H1 (cell line): ENCODE data around the gene MUC5AC. TPM values are rescaled to one million over a fixed set of nuclear protein-coding genes. Genes with fewer than 3 reads are reported as not detected.
"Not testable (repeated sequence)": the region's sequence is repeated elsewhere in the genome, so short reads cannot be mapped to it uniquely, and the experiment has no call there.

ENCODE experiments used
- CTCF ChIA-PET: fragments of 300-600 bp; sonication (Branson Sonifier 250); formaldehyde crosslinking; loops from one replicate; lab custom pipeline; 2021; ENCODE audit not compliant: partially characterized antibody; lab: Charles Lee
- POLR2A ChIA-PET: fragments of 300-600 bp; sonication (Branson Sonifier 250); formaldehyde crosslinking; loops from one replicate; lab custom pipeline; 2021; ENCODE audit warnings: inconsistent platforms; ENCODE audit not compliant: partially characterized antibody; lab: Charles Lee
- DNase-seq, 2 experiments: peaks; one replicate each; pipeline versions ENCODE4 v3.0.0 to v3.0.0-alpha.2; 2010 to 2022; ENCODE audit warnings: low spot score in 2 of 2, low read depth in 1 of 2, mixed read lengths in 1 of 2
- FAIRE-seq: peaks from 2 replicates; lab custom pipeline; 2011; peaks lifted over from hg19 to GRCh38; lab: Jason Lieb, UNC
- H2AFZ ChIP-seq: 2 replicates; pipeline ENCODE4 v1.8.1; 2012; ENCODE audit warnings: low read length, inconsistent platforms
- H2AK5ac ChIP-seq: 2 replicates; pipeline ENCODE4 v1.6.1; 2013; ENCODE audit warnings: low read depth, low read length
- H2BK120ac ChIP-seq: replicated peaks from 2 replicates; pipeline ENCODE3; 2013; ENCODE audit warnings: low read depth, low read length, inconsistent platforms
- H2BK12ac ChIP-seq: 2 replicates; pipeline ENCODE4 v1.6.1; 2013; ENCODE audit warnings: low read depth, low read length
- H2BK15ac ChIP-seq: 2 replicates; pipeline ENCODE4 v1.6.1; 2013; ENCODE audit warnings: low read length
- H2BK20ac ChIP-seq: 2 replicates; pipeline ENCODE4 v1.6.1; 2013; ENCODE audit warnings: low read length
- H2BK5ac ChIP-seq: 2 replicates; pipeline ENCODE4 v1.6.1; 2013; ENCODE audit warnings: low read depth, low read length
- H3K14ac ChIP-seq: 2 replicates; pipeline ENCODE4 v1.6.1; 2013; ENCODE audit warnings: inconsistent platforms; ENCODE audit not compliant: insufficient read length
- H3K18ac ChIP-seq: 2 replicates; pipeline ENCODE4 v1.6.1; 2013; ENCODE audit warnings: low read length; ENCODE audit errors: extremely low read depth
- H3K23ac ChIP-seq: 2 replicates; pipeline ENCODE4 v1.6.1; 2013; ENCODE audit warnings: inconsistent platforms; ENCODE audit not compliant: insufficient read length
- H3K23me2 ChIP-seq: 2 replicates; pipeline ENCODE4 v1.6.1; 2013; ENCODE audit warnings: low read depth, low read length
- H3K27ac ChIP-seq: 2 replicates; pipeline ENCODE4 v1.6.1; 2011; ENCODE audit warnings: low read depth, low read length, inconsistent platforms
- H3K27me3 ChIP-seq, 4 experiments: replicated peaks in 1 of 4; 1 replicate in 1 of 4; 2 replicates in 3 of 4; pipeline versions ENCODE4 v1.6.1 to v1.8.1; 2011 to 2013; ENCODE audit warnings: low read length in 3 of 4, mild to moderate bottlenecking in 3 of 4, inconsistent platforms in 2 of 4, mixed read lengths in 2 of 4, moderate library complexity in 1 of 4; ENCODE audit not compliant: control insufficient read depth in 3 of 4, insufficient read depth in 3 of 4; ENCODE audit errors: extremely low read depth in 1 of 4
- H3K36me3 ChIP-seq, 4 experiments: 2 replicates each; pipeline versions ENCODE4 v1.6.1 to v1.8.1; 2011 to 2013; ENCODE audit warnings: mild to moderate bottlenecking in 4 of 4, low read length in 3 of 4, moderate library complexity in 2 of 4, control low read depth in 1 of 4, inconsistent platforms in 1 of 4; ENCODE audit not compliant: insufficient read depth in 4 of 4, control insufficient read depth in 2 of 4
- H3K4ac ChIP-seq: replicated peaks from 2 replicates; pipeline ENCODE3; 2013; ENCODE audit warnings: low read length, low read depth, mixed read lengths, inconsistent platforms; ENCODE audit not compliant: insufficient read length
- H3K4me1 ChIP-seq, 4 experiments: replicated peaks in 1 of 4; 1 replicate in 1 of 4; 2 replicates in 3 of 4; pipeline versions ENCODE4 v1.6.1 to v1.8.1; 2011 to 2013; ENCODE audit warnings: low read length in 3 of 4, inconsistent platforms in 2 of 4, mixed read lengths in 1 of 4; ENCODE audit not compliant: insufficient read depth in 4 of 4, control insufficient read depth in 3 of 4
- H3K4me2 ChIP-seq, 2 experiments: 2 replicates each; pipeline versions ENCODE4 v1.6.1 to v1.8.1; 2011 to 2013; ENCODE audit warnings: low read depth in 2 of 2, low read length in 2 of 2, control low read depth in 1 of 2, inconsistent platforms in 1 of 2, mild to moderate bottlenecking in 1 of 2; ENCODE audit not compliant: insufficient read depth in 1 of 2
- H3K4me3 ChIP-seq, 4 experiments: fragments of 200-600, 300-600 bp in 1 of 4; sonication (generic), shearing (Covaris generic), sonication (Bioruptor Twin) in 1 of 4; 2 replicates each; pipeline versions ENCODE4 v1.5.1 to v1.8.1; 2011 to 2016; ENCODE audit warnings: low read length in 4 of 4, low read depth in 3 of 4, control low read depth in 2 of 4, inconsistent platforms in 2 of 4, mild to moderate bottlenecking in 2 of 4, mixed read lengths in 1 of 4, moderate library complexity in 1 of 4; ENCODE audit not compliant: insufficient read depth in 2 of 4; ENCODE audit errors: extremely low read depth in 1 of 4
- H3K56ac ChIP-seq: replicated peaks from 2 replicates; pipeline ENCODE3; 2013; ENCODE audit warnings: low read depth, mild to moderate bottlenecking, mixed read lengths, low read length, inconsistent platforms; ENCODE audit not compliant: insufficient read length
- H3K79me1 ChIP-seq: 2 replicates; pipeline ENCODE4 v1.6.1; 2013; ENCODE audit warnings: low read depth, low read length, control low read depth
- H3K79me2 ChIP-seq, 2 experiments: 2 replicates each; pipeline versions ENCODE4 v1.6.1 to v1.8.1; 2012 to 2013; ENCODE audit warnings: low read length in 2 of 2, mild to moderate bottlenecking in 2 of 2, inconsistent platforms in 1 of 2; ENCODE audit not compliant: insufficient read depth in 2 of 2, control insufficient read depth in 1 of 2
- H3K9ac ChIP-seq, 4 experiments: replicated peaks in 1 of 4; 1 replicate in 1 of 4; 2 replicates in 3 of 4; pipeline versions ENCODE4 v1.6.1 to v1.8.1; 2011 to 2013; ENCODE audit warnings: low read depth in 3 of 4, low read length in 3 of 4, control low read depth in 2 of 4, mild to moderate bottlenecking in 2 of 4, moderate library complexity in 2 of 4, inconsistent platforms in 1 of 4; ENCODE audit errors: extremely low read depth in 1 of 4
- H3K9me3 ChIP-seq, 2 experiments: 2 replicates each; pipeline versions ENCODE4 v1.6.1 to v1.8.1; 2012 to 2013; ENCODE audit warnings: mild to moderate bottlenecking in 2 of 2, moderate library complexity in 2 of 2, control low read depth in 1 of 2, inconsistent platforms in 1 of 2, low read depth in 1 of 2, low read length in 1 of 2, mixed read lengths in 1 of 2; ENCODE audit not compliant: insufficient read depth in 2 of 2
- H4K20me1 ChIP-seq, 2 experiments: replicated peaks in 1 of 2; 2 replicates each; pipeline versions ENCODE3 to v1.8.1; 2011 to 2013; ENCODE audit warnings: inconsistent platforms in 2 of 2, low read length in 2 of 2, mild to moderate bottlenecking in 1 of 2; ENCODE audit not compliant: insufficient read depth in 2 of 2, control insufficient read depth in 1 of 2
- H4K5ac ChIP-seq: 2 replicates; pipeline ENCODE4 v1.6.1; 2013; ENCODE audit warnings: low read length, low read depth, mixed read lengths, inconsistent platforms; ENCODE audit not compliant: insufficient read length
- H4K8ac ChIP-seq: 2 replicates; pipeline ENCODE4 v1.8.0; 2013; ENCODE audit warnings: mild to moderate bottlenecking, moderate library complexity, low read length, inconsistent platforms; ENCODE audit not compliant: insufficient read depth; ENCODE audit errors: extremely low read depth
- H4K91ac ChIP-seq: replicated peaks from 2 replicates; pipeline ENCODE3; 2013; ENCODE audit warnings: low read length, mixed read lengths, inconsistent platforms; ENCODE audit not compliant: insufficient read length
- WGBS, 2 experiments: shearing (Covaris generic) in 1 of 2; methylation state at CpG; one replicate each; pipeline versions ENCODE4 v1.1.6 to v1.1.7; 2013 to 2015; ENCODE audit warnings: low lambda C conversion rate in 2 of 2, mixed read lengths in 2 of 2, inconsistent platforms in 1 of 2, low coverage in 1 of 2, missing lambda C conversion rate in 1 of 2; ENCODE audit not compliant: insufficient replicate concordance in 2 of 2, insufficient coverage in 1 of 2, insufficient read length in 1 of 2; ENCODE audit errors: extremely low coverage in 1 of 2, missing lambda C conversion rate in 1 of 2; 5-methylcytosine and 5-hydroxymethylcytosine counted together
- polyA plus RNA-seq, 7 experiments: library from polyadenylated mRNA; depleted of rRNA in 3 of 7; stranded (reverse) in 5 of 7; unstranded in 2 of 7; fragments of >200 nt in 5 of 7; fragments of 200-250 nt in 2 of 7; gene quantifications; 1 replicate in 5 of 7; 2 replicates in 1 of 7; 4 replicates in 1 of 7; pipeline versions ENCODE4 v1.2.1 to v1.2.3, GENCODE V29; 2011 to 2013; ENCODE audit warnings: missing spikeins in 2 of 7, mixed read lengths in 2 of 7
- total RNA-seq: library from RNA; stranded (reverse); fragmentation: NEBNext Ultra II Directional; extraction: Animal tissue kit (Norgen Biotek cat#: 25700); gene quantifications from 2 replicates; pipeline ENCODE4 v1.2.1, GENCODE V29; 2021

The MUC5AC gene
- total and polyA plus RNA-seq, 2 of the 8 experiments (the other 6 are each of a cell fraction or from before 2014, with no cell fraction given), result not detected

DNA sequence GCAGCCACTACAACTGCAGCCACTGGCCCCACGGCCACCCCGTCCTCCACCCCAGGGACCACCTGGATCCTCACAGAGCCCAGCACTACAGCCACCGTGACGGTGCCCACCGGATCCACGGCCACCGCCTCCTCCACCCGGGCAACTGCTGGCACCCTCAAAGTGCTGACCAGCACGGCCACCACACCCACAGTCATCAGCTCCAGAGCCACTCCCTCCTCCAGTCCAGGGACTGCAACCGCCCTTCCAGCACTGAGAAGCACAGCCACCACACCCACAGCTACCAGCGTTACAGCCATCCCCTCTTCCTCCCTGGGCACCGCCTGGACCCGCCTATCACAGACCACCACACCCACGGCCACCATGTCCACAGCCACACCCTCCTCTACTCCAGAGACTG is 88.5 kb downstream of the MUC5AC start:
- POLR2A ChIA-PET, CTCF ChIA-PET: not testable (repeated sequence)

DNA sequence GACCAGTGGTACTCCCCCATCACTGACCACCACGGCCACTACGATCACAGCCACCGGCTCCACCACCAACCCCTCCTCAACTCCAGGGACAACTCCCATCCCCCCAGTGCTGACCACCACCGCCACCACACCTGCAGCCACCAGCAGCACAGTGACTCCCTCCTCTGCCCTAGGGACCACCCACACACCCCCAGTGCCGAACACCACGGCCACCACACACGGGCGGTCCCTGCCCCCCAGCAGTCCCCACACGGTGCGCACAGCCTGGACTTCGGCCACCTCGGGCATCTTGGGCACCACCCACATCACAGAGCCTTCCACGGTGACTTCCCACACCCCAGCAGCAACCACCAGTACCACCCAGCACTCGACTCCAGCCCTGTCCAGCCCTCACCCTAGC is 89.3 kb downstream of the MUC5AC start:
- H3K4ac ChIP-seq, H4K20me1 ChIP-seq, H4K8ac ChIP-seq, H3K56ac ChIP-seq, H3K27ac ChIP-seq, DNase-seq, POLR2A ChIA-PET, H2AFZ ChIP-seq, H3K23me2 ChIP-seq, FAIRE-seq, H2BK20ac ChIP-seq, H2AK5ac ChIP-seq, H2BK15ac ChIP-seq, H2BK120ac ChIP-seq, H3K4me3 ChIP-seq, H3K79me1 ChIP-seq, H3K4me2 ChIP-seq, H4K91ac ChIP-seq, H3K14ac ChIP-seq, CTCF ChIA-PET, H4K5ac ChIP-seq, H3K36me3 ChIP-seq, H3K9ac ChIP-seq, H2BK12ac ChIP-seq, H3K23ac ChIP-seq, H3K4me1 ChIP-seq, H3K18ac ChIP-seq, H2BK5ac ChIP-seq, H3K79me2 ChIP-seq, H3K27me3 ChIP-seq: not testable (repeated sequence)
- WGBS, 2 experiments, result 91% methylated on average over 9 of the region's 14 CpGs; no CpG with 5 or more reads in 1 of the 2 experiments
- peaks cover 22 to 75% of the 10 kb centered on the region in 2 experiments for H3K9me3 ChIP-seq

More for the DNA sequence above, 88.5 kb downstream of the MUC5AC start:
- not testable (repeated sequence) for H2BK12ac ChIP-seq, H4K8ac ChIP-seq, H4K5ac ChIP-seq, H3K4me2 ChIP-seq, H2AFZ ChIP-seq, H3K79me2 ChIP-seq, H3K23ac ChIP-seq, H4K20me1 ChIP-seq, H4K91ac ChIP-seq, H3K4ac ChIP-seq, H3K4me3 ChIP-seq, H3K9ac ChIP-seq, H3K14ac ChIP-seq, H2BK120ac ChIP-seq, H3K23me2 ChIP-seq, H3K79me1 ChIP-seq, H3K27me3 ChIP-seq, H2BK20ac ChIP-seq, H3K56ac ChIP-seq, H3K18ac ChIP-seq, H3K36me3 ChIP-seq, H2BK5ac ChIP-seq, FAIRE-seq, H3K27ac ChIP-seq, H3K4me1 ChIP-seq, H2BK15ac ChIP-seq, DNase-seq, H2AK5ac ChIP-seq
- peaks cover 14 to 75% of the 10 kb centered on the region in 2 experiments for H3K9me3 ChIP-seq
- WGBS, 2 experiments, result 96% methylated on average over 9 of the region's 14 CpGs; no CpG with 5 or more reads in 1 of the 2 experiments
